ENCODE data around the gene PPIP5K2.
"Not testable (repeated sequence)": the region's sequence is repeated elsewhere in the genome, so short reads cannot be mapped to it uniquely, and the experiment has no call there.

DNA sequence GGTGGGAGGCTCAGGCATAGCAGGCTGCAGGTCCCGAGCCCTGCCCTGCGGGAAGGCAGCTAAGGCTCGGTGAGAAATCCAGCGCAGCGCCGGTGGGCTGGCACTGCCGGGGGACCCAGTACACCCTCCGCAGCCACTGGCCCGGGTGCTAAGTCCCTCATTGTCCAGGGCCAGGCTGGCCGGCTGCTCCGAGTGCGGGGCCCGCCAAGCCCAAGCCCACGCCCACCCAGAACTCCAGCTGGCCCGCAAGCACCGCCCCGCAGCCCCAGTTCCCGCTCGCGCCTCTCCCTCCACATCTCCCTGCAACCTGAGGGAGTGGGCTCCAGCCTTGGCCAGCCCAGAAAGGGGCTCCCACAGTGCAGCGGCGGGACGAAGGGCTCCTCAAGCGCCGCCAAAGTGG is 22.0 kb downstream of the PPIP5K2 start:
- TF ChIP-seq CTCF (conservative IDR thresholded peaks at IDR 0.05; ENCODE audit: low read depth, low read length); EZH2 (IDR thresholded peaks at IDR 0.05; ENCODE audit: low read length, unreplicated experiment); EZH2phosphoT487 (IDR thresholded peaks at IDR 0.05; ENCODE audit: borderline replicate concordance, low read length): not testable (repeated sequence)

All from PC-3 (cell line).